Measurements from ENCODE around the gene PALLD.

DNA sequence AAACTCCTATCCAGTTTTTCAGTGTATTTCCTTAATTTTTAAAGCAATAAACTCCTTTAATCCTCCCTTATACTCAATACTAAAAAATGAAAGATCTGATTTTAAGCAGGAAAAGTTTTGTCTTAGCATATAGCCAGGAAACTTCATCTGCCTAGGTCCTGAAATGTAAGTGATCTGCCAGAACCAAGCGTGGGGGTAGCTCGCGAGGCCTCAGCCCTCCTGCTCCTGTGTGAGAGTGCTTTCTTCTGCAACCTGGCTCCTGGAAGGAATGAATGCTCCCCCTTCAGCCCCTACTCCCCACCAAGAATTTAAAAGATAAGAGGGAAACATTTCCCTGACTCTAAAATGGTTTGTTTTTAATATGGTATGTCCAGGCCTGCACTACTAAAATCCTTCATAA lies 353.1 kb downstream of the PALLD start:
- TF ChIP-seq JUN (IDR thresholded peaks at IDR 0.05; ENCODE audit: borderline replicate concordance, insufficient read depth, insufficient read length, low read depth) (no peak), POLR2A (IDR thresholded peaks at IDR 0.05; ENCODE audit: low read depth, low read length) (no peak)

All from endothelial cell of umbilical vein (primary cell).